NCI-H82 (cell line): ENCODE data around the gene IL17RC.
"Not testable (repeated sequence)": the region's sequence is repeated elsewhere in the genome, so short reads cannot be mapped to it uniquely, and the experiment has no call there.

Experiments
- DNase-seq: peaks from one replicate; lab custom pipeline; 2025; lab: John Stamatoyannopoulos, UW

Gene IL17RC

DNA sequence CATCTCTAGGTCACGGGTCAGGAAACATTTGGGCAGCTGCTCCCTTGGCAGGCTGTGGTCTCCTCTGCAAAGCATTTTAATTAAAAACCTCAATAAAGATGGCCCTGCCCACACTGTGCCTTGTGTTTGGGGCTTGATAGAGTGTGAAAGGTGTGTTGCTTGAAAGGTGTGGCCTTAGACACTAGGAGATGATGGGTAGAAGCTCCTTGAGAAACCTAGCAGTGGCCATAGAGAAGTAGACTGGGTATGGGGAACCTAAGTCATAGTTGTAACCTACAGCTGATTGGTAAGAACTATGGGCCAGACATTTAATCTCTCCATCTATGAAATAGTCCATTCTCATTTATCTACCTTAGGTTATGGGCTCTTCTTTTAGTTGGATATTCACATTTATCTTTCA, 23.2 kb upstream of the IL17RC start:
- DNase-seq, result no peak

DNA sequence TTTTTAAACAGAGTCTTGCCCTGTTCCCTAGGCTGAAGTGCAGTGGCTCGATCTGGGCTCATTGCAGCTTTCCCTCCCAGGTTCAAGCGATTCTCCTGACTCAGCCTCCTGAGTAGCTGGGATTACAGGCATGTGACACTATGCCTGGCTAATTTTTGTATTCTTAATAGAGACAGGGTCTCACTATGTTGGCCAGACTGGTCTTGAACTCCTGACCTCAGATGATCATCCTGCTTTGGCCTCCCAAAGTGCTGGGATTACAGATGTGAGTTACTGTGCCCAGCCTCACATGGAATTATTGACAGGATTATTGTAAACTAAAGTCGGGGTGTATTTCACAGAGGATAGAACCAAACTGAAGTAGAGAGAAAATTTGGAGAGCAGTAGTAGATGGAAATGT, 21.2 kb upstream of the IL17RC start:
- DNase-seq, result not testable (repeated sequence)

DNA sequence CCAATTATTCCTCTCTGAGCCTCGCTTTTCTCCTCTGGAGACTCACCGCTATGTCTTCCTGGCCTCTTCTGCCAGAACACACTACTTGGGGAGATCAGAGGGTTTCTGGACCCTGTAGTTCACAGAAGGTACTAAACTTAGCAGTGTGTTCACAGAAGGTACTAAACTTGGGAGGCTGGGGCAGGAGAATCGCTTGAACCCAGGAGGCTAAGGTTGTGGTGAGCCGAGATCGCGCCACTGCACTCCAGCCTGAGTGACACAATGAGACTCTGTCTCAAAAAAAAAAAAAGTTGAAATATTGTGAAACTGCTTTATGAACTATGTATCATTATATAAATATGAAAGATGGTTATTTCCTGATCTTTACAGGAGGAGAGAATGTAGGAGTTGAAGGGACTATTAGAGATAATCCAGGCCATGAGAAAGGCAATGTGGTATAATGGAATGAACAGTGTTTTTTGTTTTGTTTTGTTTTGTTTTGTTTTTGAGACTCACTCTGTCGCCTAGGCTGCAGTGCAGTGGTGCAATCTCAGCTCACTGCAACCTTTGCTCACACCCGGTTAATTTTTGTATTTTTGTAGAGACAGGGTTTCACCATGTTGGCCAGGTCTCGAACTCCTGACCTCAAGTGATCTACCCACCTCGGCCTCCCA, 20.0 kb upstream of the IL17RC start:
- DNase-seq, result not testable (repeated sequence)

DNA sequence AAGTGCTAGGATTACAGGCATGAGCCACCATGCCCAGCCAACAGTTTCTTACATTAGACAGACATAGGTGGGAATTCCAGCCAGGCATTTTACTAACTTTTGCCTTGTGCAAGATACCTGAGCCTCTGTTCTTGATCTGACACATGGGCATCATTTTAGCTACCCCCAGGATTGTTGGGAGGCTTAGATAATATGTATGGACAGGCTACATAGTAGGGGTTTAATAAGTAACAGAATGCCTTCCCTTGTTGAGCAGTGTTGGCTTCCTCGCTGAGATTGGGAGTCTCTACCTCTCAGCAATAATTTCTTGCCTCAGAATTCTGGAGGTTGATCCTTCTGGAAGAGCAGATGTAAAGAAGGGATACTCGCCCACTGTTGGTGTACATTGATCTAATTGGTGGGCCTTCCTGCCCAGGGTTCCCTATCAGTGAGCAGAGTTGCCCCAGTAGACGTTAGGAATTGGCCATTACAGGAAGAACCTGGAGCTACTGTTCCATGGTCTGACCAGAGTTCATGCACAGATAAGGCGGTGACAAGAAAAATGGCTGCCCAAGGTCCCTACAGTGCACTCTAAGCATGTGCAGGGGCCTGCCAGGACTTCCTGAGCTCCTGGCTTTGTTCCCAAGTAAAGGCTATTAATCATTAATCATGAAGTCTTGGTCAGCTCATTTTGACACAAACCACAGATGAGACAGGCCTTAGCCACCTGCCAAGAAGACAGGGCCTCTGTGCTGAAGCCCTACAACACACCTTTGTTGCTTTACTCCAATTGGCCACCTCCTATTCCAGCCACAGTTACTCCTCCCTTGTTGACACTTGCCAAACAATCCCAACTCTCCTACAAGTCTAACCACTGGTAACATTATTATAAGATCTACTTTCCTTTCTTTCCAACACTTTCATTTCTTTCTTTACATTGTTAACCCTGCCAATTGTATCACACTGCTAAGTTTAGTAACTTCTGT, 19.2 kb upstream of the IL17RC start:
- DNase-seq, result peak; percentile 33

DNA sequence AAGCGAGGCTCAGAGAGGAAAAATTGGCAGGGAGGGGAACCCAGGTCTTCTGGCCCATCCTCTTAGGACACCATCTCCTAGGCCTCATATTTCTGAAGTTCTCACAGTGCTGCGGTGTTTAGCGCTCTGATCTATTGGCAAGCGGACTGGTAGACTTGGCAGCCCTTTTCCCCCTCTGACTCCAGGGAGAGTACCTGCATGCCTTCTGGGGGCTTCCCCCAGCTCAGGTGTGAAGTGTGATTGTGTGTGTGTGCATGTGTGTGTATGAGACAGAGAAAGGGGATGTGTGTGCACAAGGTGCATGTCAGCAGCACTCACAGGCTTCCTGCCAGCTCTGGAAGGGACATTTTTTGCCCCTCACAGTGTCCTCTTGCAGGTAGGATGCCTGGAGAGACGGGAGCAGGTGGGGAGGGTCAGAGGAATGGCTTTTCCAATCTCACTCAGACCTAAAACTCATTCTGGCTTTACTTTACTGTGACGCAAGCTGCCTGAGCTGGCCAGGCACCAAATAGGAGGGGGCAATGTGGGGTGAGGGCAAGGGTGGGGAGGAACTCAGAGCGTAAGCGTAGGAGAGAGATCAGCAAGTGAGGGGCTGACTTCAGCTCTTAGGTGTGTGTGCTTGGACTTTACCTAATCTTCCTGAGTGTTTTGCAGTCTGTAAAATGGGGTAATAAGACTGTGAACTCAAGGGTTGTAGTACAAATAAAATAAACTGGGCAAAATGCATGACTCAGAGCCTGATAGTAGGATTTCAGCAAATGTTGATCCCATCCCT, 18.2 kb upstream of the IL17RC start:
- no peak for DNase-seq

DNA sequence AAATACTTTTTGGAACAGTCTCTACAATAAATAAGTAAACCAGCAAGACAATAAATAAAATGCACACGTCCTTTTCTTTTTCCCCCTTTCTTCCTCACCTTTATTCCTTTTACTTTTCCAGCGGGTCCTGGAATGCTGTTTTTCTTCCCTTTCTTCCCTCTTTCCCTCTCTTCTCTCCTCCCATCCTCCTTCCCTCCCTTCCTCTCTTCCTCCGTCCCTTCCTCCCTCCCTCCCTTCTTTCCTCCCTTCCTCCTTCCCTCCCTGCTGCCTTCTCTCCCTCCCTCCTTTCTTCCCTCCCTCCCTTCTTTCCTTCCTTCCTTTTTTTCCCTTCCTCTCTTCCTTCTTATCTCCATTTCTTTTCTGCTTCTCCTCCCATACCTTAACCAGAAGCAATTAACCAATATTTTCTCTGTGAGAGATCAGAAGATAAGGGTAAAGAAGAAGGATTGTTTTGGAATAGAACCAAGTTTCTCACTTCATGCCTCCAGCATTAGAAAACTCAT, 17.6 kb upstream of the IL17RC start:
- no peak for DNase-seq

DNA sequence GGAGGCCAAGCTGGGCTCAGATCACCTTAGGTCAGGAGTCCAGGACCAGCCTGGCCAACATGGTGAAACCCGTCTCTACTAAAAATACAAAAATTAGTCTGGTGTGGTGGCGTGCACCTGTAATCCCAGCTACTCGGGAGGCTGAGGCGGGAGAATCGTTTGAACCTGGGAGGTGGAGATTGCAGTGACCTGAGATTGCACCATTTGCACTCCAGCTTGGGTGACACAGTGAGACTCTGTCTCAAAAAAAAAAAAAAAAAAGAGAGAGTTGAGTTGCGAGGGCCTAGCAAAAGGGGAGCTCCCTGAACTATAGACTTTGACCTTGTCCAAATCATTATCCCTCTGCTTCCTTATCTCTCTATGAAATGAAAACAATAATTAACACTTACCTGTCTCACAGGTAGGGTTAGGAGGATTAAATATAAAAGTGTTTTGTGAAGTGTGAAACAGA, 15.9 kb upstream of the IL17RC start:
- DNase-seq, result not testable (repeated sequence)

DNA sequence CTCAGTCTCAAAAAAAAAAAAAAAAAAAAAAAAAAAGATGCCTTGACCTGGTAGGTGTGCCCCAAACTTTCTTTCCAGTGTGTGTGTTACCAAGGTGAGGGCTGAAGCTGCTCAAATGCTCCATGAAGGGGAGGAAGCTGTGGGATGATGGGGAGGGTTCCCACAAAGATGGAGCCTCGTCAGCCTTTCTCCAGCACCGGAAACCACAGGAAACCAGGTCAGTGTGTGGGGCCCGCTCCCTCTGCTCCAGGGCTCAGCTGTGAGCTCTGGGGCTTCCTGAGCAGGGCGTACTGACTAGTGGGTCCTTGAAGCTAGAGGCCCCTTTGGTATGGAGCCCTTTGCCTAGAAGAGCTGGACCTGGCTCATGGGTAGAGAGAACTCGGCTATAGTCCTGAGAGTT, 14.9 kb upstream of the IL17RC start:
- DNase-seq, result no peak

DNA sequence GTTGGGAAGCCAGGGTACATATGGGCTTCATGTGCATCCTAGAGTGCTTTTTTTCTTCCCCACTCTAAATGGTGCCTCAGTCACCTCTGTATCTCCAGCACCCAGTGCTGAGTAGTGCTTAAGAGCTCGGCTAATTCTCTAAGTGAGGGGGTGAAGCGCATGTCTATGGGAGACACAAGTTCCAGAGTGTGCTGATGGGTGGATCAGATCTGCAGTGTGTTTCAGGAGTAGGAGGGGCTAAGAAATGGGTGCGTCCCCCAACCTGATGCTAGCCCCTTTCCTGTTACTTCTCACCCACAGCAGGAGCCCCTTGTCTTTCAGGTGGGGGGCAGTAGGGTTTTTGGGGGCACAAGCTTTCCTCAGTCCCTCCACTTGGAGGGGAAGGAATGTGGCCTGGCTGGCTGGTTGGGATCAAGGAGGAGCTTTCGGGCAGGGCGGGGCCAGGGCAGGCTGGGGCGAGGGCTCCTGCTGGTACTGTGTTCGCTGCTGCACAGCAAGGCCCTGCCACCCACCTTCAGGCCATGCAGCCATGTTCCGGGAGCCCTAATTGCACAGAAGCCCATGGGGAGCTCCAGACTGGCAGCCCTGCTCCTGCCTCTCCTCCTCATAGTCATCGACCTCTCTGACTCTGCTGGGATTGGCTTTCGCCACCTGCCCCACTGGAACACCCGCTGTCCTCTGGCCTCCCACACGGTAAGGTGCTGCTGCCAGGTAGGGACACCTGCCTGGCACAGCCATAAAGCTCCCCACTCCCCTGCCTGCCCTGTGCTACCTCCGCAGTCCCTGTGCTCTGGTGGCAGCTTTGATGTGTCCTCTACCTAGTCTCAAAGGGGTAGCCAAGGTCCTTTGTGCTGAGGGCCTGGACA, 14.3 kb upstream of the IL17RC start, which contains the start of gene IL17RE:
Gene IL17RE (plus strand): TSS at position 477 of the 866 bp plus-strand sequence. CDS start 85 bp downstream, at position 562.
- DNase-seq, result no peak

DNA sequence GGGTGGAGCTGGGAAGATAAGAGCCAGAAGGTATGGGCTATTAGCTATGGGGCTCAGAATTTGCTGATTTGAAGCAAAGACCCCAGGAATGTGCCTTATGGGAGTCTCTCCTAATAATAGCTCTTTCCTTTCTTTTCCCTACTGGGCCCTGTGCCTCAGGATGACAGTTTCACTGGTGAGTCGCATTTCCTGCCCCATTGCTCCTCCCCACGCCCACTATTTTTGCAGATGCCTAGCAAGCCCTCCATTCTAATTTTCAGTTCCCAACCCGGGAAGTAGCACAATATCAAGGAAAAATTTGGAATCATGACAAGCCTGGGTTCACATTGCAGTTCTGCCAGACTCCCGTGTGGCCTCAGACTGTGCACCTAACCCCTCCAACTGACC, 13.7 kb upstream of the IL17RC start:
- DNase-seq, result no peak

DNA sequence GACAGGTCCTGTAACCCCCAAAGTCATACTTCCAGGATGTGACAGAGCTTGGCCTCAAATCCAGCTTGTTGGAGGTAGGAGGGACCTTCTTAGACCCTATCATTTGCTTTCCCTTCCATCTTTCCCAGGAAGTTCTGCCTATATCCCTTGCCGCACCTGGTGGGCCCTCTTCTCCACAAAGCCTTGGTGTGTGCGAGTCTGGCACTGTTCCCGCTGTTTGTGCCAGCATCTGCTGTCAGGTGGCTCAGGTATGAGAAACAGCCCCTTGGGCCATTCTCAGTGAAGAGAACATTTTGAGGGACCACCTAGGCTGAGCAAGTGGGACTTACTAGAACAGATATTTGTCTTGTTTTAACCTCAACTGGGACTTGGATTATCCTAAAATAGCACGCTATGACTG, 13.0 kb upstream of the IL17RC start:
- DNase-seq, result no peak

DNA sequence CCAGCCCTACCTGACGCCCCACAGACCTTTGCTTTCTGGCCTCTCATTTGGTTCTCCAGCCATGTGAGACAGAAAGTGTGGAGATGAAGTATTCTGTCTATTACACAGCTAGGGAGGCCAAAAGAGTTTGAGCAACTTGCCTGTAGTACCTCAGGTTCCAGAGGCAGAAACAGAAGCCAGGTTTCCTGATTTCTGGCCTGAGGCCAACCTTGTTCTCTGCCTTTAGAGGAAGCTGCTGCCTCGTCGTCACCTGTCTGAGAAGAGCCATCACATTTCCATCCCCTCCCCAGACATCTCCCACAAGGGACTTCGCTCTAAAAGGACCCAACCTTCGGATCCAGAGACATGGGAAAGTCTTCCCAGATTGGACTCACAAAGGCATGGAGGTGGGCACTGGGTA, 10.4 kb upstream of the IL17RC start:
- DNase-seq, result no peak

DNA sequence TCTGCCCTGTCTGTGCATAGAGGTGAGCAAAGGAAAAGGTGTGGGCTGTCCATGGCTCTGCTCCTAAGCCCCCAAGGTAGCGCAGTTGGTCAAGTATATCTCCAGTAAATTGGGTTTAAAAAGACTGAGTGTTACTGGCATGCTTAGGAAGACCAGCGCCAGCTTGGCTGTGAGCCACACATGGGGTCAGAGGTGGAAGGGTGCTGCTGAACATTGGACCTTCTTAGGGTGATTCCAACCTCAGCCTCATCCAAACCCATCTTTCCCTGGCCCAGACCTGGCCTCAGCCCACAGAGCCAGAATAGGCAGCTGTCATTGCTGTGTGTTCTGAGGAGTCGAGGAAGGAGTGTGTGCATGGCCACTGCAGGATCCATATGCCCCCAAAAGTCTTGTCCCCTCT, 8.6 kb upstream of the IL17RC start:
- no peak for DNase-seq

DNA sequence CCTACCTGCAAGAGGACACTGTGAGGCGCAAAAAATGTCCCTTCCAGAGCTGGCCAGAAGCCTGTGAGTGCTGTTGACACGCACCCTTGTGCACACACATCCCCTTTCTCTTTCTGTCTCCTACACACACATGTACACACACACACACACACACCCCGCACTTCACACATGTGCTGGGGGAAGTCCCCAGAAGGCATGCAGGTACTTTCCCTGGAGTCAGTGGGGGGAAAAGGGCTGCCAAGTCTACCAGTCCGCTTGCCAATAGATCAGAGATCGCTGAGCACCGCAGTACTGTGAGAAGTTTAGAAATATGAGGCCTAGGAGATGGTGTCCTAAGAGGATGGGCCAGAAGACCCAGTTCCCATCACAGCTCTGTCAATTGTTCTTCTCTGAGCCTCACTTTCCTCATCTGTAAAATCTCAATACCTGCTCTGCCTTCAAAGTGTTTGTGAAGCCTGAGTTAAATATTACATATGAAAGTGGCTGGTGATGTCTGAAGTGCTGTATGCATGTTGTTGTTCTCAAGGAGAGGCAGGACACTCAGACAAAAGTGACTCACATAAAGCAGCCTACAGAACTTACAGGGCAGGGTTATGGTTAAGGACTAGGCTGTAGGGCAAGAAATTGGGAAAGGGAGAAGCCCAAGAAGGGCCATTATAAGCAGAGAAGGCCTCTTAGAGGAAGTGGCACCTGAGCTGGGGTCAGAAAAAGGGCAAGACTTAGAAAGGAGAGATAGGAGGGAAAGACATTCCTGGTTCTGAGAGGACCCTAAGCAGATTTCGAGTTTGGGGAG, 7.5 kb upstream of the IL17RC start:
- no peak for DNase-seq

DNA sequence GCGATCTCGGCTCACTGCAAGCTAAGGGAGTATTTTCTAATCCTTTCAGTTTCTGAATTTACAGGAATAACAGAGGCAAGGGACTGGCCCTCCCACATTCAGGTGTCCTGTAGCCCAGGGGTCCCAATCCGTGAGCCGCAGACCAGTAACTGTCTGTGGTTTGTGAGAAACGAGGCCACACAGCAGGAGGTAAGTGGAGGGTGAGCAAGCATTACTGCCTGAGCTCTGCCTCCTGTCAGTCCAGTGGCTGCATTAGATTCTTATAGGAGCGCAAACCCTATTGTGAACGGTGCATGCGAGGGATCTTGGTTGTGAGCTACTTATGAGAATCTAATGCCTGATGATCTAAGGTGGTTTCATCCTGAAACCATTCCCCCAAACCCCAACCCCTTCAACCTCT, 5.0 kb upstream of the IL17RC start:
- no peak for DNase-seq

DNA sequence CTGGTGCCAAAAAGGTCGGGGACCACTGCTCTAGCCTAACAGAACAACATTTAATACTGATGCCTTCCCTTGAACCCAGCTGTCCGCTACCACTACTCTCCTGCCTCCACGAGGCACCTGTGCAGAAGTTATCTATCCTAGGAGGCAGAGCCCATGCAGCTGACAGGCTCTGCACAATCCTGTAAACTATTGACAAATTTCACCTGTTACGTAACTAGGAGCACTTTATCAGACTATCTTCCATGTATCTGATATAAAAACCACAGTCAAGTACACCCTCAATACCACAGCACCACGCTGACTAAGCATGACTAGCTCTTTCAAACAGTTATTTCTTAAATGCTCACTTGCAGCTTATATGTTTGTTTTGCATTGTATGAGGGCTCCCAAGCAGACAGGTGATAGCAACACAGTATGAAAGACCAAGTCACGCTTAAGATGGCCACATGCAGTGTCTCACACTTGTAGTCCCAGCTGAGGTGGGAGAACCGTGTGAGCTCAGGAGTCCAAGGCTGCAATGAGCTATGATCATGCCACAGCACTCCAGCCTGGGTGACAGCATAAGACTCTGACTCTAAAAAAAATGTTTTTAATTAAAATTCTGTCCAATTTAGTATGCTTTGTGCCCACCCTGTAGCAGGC, 4.5 kb upstream of the IL17RC start:
- DNase-seq, result no peak

DNA sequence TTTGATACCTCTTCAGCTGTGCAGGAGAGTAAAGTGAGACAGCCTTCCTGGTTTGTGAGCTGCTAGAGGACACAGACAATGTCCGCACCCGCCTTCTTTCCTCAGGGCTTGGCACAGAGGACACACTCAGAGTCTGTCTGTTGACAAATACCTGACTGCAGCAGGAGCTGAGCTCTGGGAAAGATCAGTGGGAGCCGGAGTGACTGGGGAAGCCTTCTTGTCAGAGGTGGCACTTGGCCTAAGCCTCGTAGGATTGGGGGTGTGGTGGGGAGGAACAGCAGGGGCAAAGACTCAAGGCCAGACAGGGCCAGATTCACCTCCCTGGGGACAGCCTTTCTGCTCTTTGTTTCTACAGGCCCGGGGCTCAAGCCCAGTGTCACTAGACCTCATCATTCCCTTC, 3.3 kb upstream of the IL17RC start:
- peak; percentile 47 for DNase-seq

DNA sequence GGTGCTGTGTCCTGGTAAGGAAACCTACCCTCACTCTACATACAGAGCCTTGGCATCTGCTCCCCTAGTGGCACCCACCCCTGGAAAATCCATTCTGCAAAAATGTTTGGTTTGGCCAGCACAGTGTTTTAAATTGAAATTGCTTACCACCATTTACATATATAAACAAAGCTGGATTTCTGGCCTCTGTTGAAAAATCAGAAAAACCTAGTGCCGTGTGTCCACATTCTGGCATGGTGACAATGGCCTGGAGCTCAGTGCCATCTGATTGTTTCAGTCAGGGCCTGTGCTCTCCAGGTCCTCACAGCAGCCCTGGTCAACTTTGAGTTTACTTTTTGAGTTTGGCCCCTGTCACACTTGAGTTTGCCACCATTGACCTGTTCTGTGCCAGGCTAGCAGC, 2.9 kb upstream of the IL17RC start:
- DNase-seq, result no peak

DNA sequence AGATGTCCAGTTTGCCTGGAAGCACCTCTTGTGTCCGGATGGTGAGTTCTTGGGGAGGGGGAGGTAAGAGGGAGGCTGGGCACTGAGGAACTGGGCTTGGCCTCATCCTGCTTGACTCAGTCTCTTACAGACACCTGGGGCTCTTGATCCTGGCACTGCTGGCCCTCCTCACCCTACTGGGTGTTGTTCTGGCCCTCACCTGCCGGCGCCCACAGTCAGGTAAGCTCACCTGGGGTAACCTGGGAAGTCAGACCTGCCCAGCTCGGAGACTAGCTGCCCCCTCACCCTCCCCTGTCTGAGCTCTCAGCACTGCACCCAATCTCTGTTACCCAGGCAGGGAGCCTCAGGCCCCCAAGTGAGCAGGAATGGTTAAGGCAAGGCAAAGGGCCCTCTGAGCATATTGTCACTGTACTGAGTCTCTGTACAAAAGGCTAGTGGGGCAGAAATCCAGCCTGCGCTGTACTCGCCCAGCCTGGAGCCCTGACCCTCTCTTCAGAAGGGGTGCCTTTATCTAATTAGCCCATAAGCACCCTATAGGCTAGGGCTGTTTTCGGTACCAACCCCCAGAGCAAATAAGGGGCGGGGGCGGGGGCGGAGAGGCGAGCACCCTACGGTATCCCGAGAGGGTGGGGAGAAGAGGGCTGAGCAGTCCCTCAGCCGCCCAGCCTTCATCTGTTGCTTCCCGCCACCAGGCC, 2.2 kb upstream of the IL17RC start:
- peak; percentile 86 for DNase-seq
